T-helper 2 cell treated with Interferon-gamma antibody and Interleukin-4, amounts not matched to agents 5 μg/mL and 100 μg/mL, for 36 hours (primary cell): ENCODE data around the gene KLHDC10.
"Not testable (repeated sequence)": the region's sequence is repeated elsewhere in the genome, so short reads cannot be mapped to it uniquely, and the experiment has no call there.

Experiments used
- DNase-seq: peaks from one replicate; pipeline ENCODE4 v3.0.0; 2021; ENCODE audit warnings: low spot score
- H3K27ac Mint-ChIP-seq: one replicate; pipeline ENCODE4 v1.8.0; 2021; ENCODE audit warnings: mild to moderate bottlenecking, mixed read lengths
- H3K27me3 Mint-ChIP-seq: one replicate; pipeline ENCODE4 v1.8.0; 2021; ENCODE audit warnings: low read depth, mixed read lengths
- H3K36me3 Mint-ChIP-seq: one replicate; pipeline ENCODE4 v1.8.0; 2021; ENCODE audit warnings: low read depth, mixed read lengths
- H3K4me1 Mint-ChIP-seq: one replicate; pipeline ENCODE4 v1.8.0; 2021; ENCODE audit warnings: low read depth, mixed read lengths
- H3K4me3 Mint-ChIP-seq: one replicate; pipeline ENCODE4 v1.8.0; 2022; ENCODE audit warnings: mild to moderate bottlenecking, moderate library complexity, mixed read lengths
- H3K9me3 Mint-ChIP-seq: one replicate; pipeline ENCODE4 v1.8.0; 2021; ENCODE audit warnings: mixed read lengths

Gene KLHDC10

DNA sequence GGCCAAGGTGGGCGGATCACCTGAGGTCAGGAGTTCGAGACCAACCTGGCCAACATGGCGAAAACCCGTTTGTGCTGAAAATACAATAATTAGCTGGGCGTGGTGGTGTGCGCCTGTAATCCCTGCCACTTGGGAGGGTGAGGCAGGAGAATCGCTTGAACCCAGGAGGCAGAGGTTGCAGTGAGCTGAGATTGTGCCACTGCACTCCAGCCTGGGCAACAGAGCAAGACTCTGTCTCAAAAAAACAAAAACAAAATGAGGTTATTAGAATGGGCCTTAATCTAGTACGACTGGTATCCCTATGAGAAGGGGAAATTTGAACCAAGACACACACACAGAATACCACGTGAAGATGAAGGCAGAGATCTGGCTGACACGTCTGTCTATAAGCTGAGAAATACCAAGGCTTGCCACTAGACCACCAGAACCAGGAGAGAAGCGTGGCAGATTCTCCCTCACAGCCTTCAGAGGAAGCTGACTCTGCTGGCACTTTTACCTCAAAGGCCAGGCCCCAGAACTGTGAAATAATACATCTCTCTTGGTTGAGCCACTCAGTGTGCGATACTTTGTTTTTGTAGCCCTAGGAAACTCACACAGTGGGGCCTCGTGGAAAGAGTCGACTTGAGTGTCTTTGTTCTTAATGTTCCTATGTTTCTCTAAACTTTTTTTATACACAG is 75.2 kb downstream of the KLHDC10 start:
- Mint-ChIP-seq H3K27ac (no peak overlapping the region), H3K4me3 (no peak overlapping the region), H3K4me1 (peaks cover 2% of the 10 kb centered on the region), H3K36me3 (no peaks in the 10 kb centered on the region), H3K9me3 (no peaks in the 10 kb centered on the region), H3K27me3 (peaks cover 22% of the 10 kb centered on the region)
- no peak for DNase-seq

DNA sequence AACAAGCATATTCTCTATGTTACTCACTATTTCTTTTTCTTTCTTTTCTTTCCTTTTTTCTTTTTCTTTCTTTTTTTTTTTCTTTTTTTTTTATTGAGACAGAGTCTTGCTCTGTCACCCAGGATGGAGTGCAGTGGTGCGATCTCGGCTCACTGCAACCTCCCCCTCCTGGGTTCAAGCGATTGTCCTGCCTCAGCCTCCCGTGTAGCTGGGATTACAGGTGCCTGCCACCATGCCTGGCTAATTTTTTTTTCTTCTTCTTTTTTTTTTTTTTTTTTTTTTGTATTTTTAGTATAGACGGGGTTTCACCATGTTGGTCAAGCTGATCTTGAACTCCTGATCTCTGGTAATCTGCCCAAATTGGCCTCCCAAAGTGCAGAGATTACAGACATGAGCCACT is 75.8 kb downstream of the KLHDC10 start:
- not testable (repeated sequence) for H3K9me3 Mint-ChIP-seq, H3K4me3 Mint-ChIP-seq, H3K4me1 Mint-ChIP-seq, H3K27ac Mint-ChIP-seq, DNase-seq, H3K36me3 Mint-ChIP-seq
- H3K27me3 Mint-ChIP-seq, result peaks cover 22% of the 10 kb centered on the region

DNA sequence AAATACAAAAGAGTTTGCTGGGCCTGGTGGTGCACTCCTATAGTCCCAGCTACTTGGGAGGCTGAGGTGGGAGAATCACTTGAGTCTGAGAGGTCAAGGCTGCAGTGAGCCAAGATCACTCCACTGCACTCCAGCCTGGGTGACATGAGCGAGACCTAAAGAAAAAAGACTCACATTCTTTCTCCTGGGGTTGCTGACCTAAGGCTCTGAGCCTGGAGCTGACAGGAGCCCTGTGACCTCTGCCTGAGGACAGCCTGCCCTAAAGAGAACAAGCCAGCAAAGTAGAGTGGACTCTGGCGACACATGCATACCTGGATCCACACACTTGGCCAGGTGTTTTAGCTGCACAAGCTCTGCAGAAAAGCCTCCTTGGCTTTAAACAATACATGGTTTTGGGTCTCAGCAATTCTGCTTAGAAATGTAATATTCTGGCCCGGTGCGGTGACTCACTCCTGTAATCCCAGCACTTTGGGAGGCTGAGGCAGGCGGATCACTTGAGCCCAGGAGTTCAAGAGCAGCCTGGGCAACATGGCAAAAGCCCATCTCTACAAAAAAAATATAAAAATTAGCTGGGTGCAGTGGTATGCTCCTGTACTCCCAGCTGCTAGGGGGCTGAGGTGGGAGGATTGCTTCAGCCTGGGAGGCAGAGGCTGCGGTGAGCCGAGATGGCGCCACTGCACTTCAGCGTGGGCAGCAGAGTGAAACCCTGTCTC is 76.5 kb downstream of the KLHDC10 start:
- H3K27ac Mint-ChIP-seq, result no peak overlapping the region
- H3K36me3 Mint-ChIP-seq, result no peaks in the 10 kb centered on the region
- H3K27me3 Mint-ChIP-seq, result peaks cover 18% of the 10 kb centered on the region
- no peaks in the 10 kb centered on the region for H3K4me1 Mint-ChIP-seq
- H3K4me3 Mint-ChIP-seq, result no peak overlapping the region
- no peaks in the 10 kb centered on the region for H3K9me3 Mint-ChIP-seq
- DNase-seq, result no peak

DNA sequence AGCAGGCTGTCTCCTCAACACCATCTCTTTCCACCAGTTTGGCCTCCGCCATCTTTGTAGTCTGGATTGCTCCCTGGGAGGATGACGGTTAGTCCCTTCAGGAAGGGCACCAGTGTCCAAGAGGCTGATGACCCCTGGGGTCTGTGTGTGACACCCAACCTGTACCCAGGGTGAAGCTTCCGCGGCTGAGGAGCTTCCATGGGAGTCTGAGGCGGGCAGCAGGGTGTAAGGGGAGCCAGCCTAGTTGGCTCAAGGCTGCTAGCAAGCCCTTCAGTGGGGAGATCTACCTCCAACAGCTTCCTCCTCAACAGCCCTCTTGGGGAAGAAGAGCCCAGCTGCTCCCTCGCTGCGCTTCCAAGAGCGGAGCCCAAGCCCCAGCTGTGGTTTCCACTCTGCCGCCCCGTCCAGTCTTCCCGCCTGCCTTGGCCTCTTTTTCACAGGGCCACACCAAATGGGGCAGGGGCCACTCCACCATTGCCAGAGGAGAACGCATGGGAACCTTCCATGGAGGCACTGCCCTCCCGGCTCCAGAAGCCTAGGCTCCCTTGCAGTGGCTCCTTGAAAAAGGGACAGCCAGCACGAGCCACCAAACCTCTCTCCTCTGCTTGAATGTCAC is 77.5 kb downstream of the KLHDC10 start:
- no peak for DNase-seq
- Mint-ChIP-seq H3K36me3 (no peaks in the 10 kb centered on the region), H3K27ac (no peak overlapping the region), H3K4me3 (no peak overlapping the region), H3K9me3 (no peaks in the 10 kb centered on the region), H3K4me1 (no peaks in the 10 kb centered on the region), H3K27me3 (peaks cover 12% of the 10 kb centered on the region)

DNA sequence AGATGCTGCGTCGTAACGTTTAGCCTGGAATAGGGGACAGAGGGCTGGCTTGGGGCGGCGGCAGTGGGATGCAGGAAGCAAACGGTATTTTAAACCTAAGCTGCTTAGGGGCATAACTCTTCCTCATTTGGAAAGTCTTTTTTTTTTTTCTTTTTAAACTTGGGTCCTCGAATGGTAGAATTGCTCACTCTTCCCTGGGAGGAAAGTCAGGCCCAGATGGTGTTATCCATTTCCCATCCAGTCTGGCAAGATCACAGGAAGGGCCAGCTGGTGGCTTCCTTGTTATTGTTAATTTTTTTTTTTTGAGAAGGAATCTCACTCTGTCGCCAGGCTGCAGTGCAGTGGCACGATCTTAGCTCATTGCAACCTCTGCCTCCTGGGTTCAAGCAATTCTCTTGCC is 78.2 kb downstream of the KLHDC10 start:
- Mint-ChIP-seq H3K4me3 (no peak overlapping the region), H3K36me3 (no peaks in the 10 kb centered on the region), H3K9me3 (no peaks in the 10 kb centered on the region), H3K27ac (no peak overlapping the region), H3K27me3 (peaks cover 5% of the 10 kb centered on the region), H3K4me1 (no peaks in the 10 kb centered on the region)
- no peak for DNase-seq

DNA sequence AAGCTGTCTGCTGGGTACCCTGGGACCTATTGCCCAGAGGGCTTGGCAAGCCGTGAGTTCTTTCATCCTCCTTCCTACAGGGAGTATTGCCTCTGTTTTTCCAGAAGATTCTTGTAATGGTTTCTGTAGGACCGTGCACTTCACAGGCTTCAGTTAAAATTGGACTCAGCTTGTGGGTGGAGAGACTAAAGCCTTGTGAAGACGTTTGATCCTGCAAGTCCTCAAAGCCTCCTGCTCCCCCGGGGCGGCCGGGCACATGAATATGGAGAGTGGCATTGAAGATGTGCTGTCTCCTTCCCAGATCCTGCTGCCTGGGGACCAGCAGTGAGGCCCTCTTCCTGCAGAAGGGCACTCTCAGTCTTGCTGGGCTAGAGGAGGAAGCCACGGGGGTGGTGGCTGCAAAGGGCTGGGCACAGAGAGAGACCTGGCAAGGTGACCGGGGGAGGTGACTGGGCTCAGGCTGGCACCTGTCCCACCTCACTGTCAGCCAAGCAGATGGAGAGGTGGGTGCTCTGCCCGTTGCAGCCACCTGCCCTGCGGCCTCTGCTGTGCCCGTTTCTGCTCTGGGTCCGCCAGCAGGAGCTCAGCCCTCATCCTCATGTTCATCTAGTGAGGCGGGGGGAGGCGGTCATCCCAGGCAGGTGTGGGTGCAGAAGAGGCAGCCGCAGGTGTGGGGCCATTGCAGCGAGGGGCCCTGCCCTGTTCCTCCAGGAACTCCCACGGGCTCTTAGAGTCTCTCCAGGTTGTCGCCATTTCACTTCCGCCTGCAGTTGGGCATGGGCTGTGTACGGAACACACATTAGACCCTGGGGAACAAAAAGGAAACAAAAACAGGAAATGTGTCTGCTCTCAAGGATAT is 79.2 kb downstream of the KLHDC10 start:
- Mint-ChIP-seq H3K27ac (no peak overlapping the region), H3K27me3 (peaks cover 5% of the 10 kb centered on the region), H3K9me3 (no peaks in the 10 kb centered on the region), H3K36me3 (no peaks in the 10 kb centered on the region), H3K4me3 (no peak overlapping the region), H3K4me1 (no peaks in the 10 kb centered on the region)
- DNase-seq, result no peak

DNA sequence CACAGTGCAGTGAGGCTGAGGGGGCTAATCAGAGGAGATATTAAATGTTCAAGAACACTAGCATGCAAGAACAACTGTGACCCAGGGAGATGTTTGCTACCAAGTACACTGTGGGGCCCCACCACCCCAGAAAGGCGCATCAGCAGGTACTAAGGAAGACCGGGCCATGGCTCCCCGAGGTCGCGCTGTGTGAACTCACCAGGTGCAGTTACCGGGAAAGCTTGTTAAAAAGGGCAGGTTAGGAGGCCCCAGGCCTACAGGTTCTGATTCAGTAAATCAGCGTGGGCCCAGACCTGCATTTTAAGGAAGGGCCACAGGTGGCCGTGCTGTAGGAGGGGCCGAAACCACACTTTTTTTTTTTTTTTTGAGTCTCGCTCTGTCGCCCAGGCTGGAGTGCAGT is 80.3 kb downstream of the KLHDC10 start:
- H3K9me3 Mint-ChIP-seq, result no peaks in the 10 kb centered on the region
- no peak for DNase-seq
- no peaks in the 10 kb centered on the region for H3K36me3 Mint-ChIP-seq
- H3K4me1 Mint-ChIP-seq, result no peaks in the 10 kb centered on the region
- H3K4me3 Mint-ChIP-seq, result no peak overlapping the region
- H3K27me3 Mint-ChIP-seq, result peaks cover 5% of the 10 kb centered on the region
- H3K27ac Mint-ChIP-seq, result no peak overlapping the region

DNA sequence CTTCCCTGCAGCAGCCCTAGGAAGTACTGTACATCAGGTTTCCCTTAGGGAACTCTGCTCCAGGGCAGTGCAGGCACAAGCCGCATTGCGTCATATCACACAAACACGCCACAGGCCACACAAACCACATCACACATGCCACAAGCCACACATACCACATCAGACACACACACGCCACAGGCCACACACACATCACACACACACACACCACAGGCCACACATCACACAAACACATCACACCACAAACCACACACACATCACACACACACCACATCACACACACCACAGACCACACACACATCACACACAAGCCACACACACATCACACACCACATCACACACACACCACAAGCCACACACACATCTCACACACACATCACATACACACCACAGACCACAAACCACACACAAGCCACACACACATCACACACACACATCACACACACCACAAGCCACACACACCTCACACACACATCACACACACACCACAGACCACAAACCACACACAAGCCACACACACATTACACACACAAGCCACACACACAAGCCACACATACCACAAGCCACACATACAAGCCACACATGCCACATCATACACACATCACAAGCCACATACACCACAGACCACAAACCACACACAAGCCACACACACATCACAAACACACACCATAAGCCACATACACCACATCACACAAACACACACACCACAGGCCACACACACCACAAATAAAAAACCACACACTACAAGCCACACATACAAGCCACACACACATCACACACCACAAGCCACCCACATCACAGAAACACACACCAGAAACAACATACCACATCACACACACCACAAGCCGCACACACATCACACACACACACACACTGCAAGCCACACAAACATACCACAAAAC is 81.5 kb downstream of the KLHDC10 start:
- Mint-ChIP-seq H3K27ac (no peak overlapping the region), H3K27me3 (peaks cover 5% of the 10 kb centered on the region), H3K4me1 (no peaks in the 10 kb centered on the region), H3K9me3 (no peaks in the 10 kb centered on the region), H3K36me3 (peaks cover under 1% of the 10 kb centered on the region), H3K4me3 (no peak overlapping the region)
- no peak for DNase-seq

DNA sequence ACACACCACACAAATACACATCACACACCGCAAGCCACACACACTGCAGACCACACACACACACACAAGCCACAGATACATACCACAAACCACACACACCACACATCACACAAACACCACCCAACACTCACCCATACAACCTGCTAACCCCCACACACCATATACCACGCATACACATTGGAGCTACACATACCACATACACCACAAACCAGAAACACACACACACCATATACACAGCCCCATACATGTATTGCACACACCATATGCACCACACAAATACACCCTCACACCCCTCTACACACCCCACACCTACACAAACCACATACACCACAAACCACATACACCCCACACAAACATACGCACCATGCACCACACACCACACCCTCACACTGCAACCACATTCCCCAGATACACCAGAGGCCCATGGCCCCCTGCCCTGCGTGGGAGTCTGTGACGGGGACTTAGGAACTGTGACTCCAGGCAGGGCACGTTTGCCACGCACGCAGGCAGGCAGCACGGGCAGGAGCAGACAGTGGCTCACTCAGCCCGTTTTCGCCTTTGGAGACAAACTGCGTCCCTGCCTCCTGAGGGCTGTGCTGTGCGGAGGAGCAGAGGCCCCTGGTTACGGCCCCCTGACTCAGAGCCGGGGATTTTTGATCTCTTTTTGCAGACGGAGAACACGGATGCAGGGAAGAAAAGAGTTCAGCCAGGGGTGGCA is 82.3 kb downstream of the KLHDC10 start:
- no peak for DNase-seq
- Mint-ChIP-seq H3K9me3 (no peaks in the 10 kb centered on the region), H3K27ac (no peak overlapping the region), H3K4me1 (no peaks in the 10 kb centered on the region), H3K4me3 (no peak overlapping the region), H3K27me3 (peaks cover 5% of the 10 kb centered on the region), H3K36me3 (peaks cover 6% of the 10 kb centered on the region)

DNA sequence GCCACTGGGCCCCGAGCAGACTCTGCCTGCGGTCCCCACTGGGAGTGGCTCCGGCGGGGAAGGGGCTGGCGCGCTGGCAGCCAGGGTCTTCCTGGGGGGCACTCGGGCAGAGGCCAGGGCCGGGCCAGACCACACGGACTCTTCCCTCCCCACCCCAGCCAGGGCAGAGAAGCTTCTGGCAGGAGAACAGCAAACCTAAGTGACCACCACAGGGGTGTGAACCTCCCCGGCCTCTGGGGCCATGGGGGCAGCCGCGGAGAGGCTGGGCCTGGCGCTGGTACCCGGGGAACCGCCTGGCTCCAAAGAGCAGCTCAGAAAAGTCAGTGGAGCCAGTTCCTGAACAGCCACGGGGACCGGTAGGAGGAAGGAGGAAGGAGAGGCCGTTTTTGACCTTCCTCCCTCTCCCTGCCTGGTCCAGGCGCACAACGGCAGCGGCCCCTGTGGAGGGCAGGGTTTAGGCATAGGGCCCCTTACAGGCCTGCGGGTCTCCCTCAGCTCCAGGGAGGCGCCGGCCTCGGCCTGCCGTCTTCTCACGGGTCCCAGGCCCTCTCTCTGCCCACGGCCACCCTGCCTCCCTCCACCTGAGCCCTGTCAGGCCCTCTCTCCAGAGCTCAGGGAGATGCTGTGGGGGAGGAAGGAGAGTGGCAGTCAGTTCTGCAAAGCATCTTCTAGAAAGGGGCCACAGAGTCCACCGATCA is 83.0 kb downstream of the KLHDC10 start:
- Mint-ChIP-seq H3K4me1 (no peaks in the 10 kb centered on the region), H3K9me3 (no peaks in the 10 kb centered on the region), H3K4me3 (no peak overlapping the region), H3K27me3 (peaks cover 3% of the 10 kb centered on the region), H3K36me3 (peaks cover 13% of the 10 kb centered on the region), H3K27ac (no peak overlapping the region)
- no peak for DNase-seq

DNA sequence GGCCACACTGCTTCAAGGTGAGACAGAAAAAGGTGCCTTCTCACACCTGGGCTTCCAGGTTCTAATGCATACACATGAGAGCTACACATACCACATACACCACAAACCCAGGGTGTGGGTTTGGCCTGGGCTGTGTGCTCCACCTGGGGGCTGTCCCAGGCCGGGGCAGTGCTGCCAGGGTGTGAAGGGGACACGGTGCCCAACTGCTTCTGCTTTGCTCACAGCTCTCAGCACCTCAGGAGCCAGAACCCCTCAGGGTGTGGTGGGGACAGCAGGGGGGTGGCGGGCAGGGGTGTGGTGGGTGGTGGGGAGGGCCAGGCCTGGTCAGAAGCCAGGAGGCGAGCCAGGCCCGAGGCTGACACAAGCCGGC is 83.8 kb downstream of the KLHDC10 start:
- Mint-ChIP-seq H3K27ac (no peak overlapping the region), H3K9me3 (no peaks in the 10 kb centered on the region), H3K36me3 (peaks cover 18% of the 10 kb centered on the region), H3K4me3 (no peak overlapping the region), H3K27me3 (peaks cover 2% of the 10 kb centered on the region), H3K4me1 (no peaks in the 10 kb centered on the region)
- no peak for DNase-seq

DNA sequence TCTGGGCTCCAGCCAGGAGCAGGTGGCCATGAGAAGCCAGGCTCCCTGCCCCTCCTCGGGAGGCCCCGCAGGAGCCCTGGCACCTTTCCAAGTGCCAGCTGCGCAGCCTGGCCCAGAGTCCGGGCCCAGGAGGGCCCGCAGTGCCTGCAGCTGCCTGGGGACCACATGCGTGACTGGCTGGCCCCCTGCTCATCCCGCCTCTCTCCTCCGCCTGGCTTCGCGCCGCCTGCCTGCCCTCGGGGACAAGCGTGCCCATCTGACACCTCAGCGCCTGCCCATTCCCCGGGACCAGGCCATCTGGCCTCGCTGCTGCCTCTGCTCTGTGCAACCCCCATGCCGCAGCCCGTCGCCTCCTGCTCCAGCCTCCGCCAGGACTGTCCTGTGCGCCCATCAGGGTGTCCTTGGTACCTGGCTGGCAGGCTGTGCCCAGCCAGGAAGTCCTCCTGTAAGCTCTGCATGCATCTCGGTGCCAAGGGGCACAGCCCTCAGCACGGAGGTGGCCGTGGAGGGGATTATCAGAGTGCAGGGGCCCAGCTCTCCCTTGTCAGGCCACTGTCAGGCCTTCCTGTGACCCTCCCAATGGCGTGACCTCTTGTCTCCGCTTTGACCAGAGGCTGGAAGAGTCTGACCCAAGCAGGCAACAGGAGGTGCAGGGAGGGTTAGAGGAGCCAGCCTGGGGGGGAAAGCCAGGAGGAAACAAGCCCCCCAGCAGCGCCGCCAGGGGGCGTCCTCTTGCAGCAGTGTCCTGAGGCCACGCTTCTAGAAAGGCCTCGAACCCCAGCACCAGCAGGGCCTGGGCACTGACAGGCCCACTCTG is 84.4 kb downstream of the KLHDC10 start:
- Mint-ChIP-seq H3K36me3 (peaks cover 24% of the 10 kb centered on the region), H3K4me1 (no peaks in the 10 kb centered on the region), H3K27ac (no peak overlapping the region), H3K9me3 (no peaks in the 10 kb centered on the region), H3K27me3 (peaks cover 2% of the 10 kb centered on the region), H3K4me3 (no peak overlapping the region)
- no peak for DNase-seq
